GM03348 (cell line): ENCODE results near the gene PDGFA.

Experiments used
- DNase-seq: peaks from one replicate; pipeline ENCODE4 v3.0.0; 2012; ENCODE audit warnings: low spot score

The PDGFA gene

GRCh38 chr7:459584-460373, 59.9 kb downstream of the PDGFA start:
- DNase-seq = no peak

- DNase-seq = no peak
These were observed 61.0 kb downstream of the PDGFA start for GRCh38 chr7:458511-459245.

- DNase-seq = no peak
These were observed 61.7 kb downstream of the PDGFA start for GRCh38 chr7:457814-458510.

GRCh38 chr7:455110-455928, 64.3 kb downstream of the PDGFA start:
- no peak for DNase-seq

- no peak for DNase-seq
These were observed 65.1 kb downstream of the PDGFA start for GRCh38 chr7:454356-455109.

- no peak for DNase-seq
These were observed 65.9 kb downstream of the PDGFA start for GRCh38 chr7:453597-454306.

- no peak for DNase-seq
These were observed 66.7 kb downstream of the PDGFA start for GRCh38 chr7:452791-453455.

GRCh38 chr7:452226-452751, 67.4 kb downstream of the PDGFA start:
- DNase-seq = peak; percentile 84

- DNase-seq = no peak
These were observed 68.1 kb downstream of the PDGFA start for GRCh38 chr7:451255-452225.

GRCh38 chr7:450741-451140, 68.9 kb downstream of the PDGFA start:
- no peak for DNase-seq

GRCh38 chr7:450036-450435, 69.6 kb downstream of the PDGFA start:
- no peak for DNase-seq

- no peak for DNase-seq
These were observed 70.2 kb downstream of the PDGFA start for GRCh38 chr7:449324-450019.

- DNase-seq = no peak
These were observed 72.1 kb downstream of the PDGFA start for GRCh38 chr7:447523-447922.
